Stimulated activated CD8-positive, alpha-beta memory T cell treated with anti-CD3 and anti-CD28 coated beads, Interleukin-7, amount 100 ng/mL, for 48 hours (primary cell): Measurements from ENCODE around the gene SCAPER.
"Not testable (repeated sequence)": the region's sequence is repeated elsewhere in the genome, so short reads cannot be mapped to it uniquely, and the experiment has no call there.

ENCODE experiments used
- DNase-seq, 2 donors: peaks; one replicate each; pipeline ENCODE4 v3.0.0-alpha.2; 2020; ENCODE audit warnings: low read depth in 1 of 2; ENCODE audit errors: extremely low read depth in 1 of 2

Gene SCAPER

GRCh38 chr15:76863693-76864092 lies 41.4 kb downstream of the SCAPER start:
- no peak for DNase-seq

- DNase-seq = no peak
Measured at GRCh38 chr15:76863123-76863522, 42.0 kb downstream of the SCAPER start.

GRCh38 chr15:76861815-76862397 lies 43.2 kb downstream of the SCAPER start:
- DNase-seq = no peak

DNA sequence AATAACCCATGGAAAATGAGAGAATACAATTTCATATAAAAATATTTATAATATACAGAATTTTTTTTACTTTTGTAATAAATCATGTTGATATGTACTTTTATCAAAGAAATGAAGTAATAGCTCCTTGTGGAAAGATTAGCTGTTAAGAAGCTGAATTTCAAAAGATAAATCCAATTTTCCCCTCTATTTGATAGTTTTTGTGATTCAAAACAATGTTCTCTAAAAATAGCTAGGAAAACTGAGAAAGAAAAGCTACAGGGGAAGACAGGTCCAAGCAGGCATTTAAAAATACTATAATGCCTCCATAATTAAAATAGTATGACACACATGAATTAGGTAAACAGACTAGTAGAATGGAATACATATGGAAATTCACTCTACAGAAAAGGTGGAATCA lies 44.9 kb downstream of the SCAPER start:
- DNase-seq = no peak

- DNase-seq = not testable (repeated sequence)
Measured at GRCh38 chr15:76850367-76850766, 54.8 kb downstream of the SCAPER start.

DNA sequence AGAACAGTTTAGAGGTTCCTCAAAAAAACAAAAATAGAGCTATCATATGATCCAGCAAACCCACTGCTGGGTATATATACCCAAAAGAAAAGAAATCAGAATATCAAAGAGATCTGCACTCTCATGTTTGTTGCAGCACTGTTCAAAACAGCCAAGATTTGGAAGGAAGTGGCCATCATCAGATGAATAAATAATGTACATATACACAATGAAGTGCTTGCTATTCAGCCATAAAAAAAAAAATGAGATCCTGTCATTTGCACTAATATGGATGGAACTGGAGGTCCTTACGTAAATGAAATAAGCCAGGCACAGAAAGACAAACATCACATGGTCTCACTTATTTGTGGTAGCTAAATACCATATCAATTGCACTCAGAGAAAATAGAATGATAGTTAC lies 58.4 kb downstream of the SCAPER start:
- no peak for DNase-seq

DNA sequence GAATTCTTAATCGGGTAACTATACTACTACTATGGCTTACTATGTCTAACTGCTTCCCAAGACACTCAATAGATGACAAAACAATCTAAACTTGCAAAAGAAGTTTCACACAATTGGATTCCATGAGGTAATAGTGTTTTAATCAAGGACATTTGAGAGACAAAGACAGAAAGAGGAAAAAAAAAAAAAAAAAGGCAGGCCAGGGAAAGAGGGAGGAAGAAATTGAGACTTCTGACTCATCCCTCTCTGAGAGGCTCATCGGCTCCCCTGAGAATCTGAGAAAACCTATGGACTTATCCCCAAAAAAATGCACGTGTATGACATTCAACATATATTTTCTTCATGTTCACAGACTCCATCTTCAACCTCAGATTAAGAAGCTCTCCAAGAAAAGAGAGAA lies 61.0 kb downstream of the SCAPER start:
- no peak for DNase-seq

DNA sequence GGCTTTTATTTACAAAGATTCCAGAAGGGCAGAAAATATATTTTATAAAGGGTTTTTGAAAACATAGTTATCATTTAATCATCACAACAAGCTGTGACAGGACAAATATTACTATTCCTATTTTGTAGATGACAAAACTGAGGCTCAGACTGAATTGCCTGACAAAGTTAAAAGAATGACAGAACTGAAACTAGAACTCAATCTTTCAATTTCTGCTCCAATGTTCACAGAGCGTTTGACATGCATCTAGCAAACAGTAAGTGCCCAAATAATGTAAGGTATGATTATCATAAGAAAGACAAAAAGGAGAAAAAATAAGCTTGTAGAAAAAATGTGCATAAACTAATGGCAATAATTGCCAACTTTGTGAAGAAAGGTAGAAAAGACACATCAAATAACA lies 61.9 kb downstream of the SCAPER start:
- DNase-seq = no peak

DNA sequence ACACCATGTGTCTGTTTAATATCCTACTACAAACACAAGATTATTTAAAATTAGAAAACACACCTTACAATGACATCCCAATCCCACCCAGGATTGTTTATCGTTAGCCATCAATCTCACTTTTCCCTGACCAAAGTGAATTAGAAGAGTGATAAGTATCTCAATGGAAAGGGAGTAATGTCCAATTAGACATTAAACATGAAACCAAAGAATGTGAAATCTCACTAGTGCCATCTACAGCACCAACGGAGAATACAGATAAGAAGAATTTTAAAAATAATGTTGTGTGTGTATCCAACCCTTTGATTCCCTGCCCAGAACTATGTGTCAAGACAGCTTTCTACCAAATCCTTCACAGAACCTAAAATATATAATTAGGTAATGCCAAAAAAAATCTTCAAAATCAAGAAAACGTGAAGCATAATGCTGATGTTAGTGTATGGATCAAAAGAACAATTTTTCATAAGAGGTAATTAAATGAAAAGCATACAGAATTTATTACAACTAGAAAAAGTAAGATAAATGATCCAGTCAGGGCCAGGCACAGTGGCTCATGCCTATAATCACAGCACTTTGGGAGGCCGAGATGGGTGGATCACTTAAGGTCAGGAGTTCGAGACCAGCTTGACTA lies 64.2 kb downstream of the SCAPER start:
- DNase-seq = no peak

- DNase-seq = no peak
Measured at GRCh38 chr15:76839173-76839572, 66.0 kb downstream of the SCAPER start.

- DNase-seq = no peak
Measured at GRCh38 chr15:76837474-76837873, 67.7 kb downstream of the SCAPER start.

GRCh38 chr15:76829939-76830338 lies 75.2 kb downstream of the SCAPER start:
- DNase-seq = no peak

GRCh38 chr15:76823890-76824289 lies 81.2 kb downstream of the SCAPER start:
- DNase-seq = no peak

- DNase-seq = no peak
Measured at GRCh38 chr15:76823303-76823702, 81.8 kb downstream of the SCAPER start.

GRCh38 chr15:76818926-76819325 lies 86.2 kb downstream of the SCAPER start:
- DNase-seq = not testable (repeated sequence)

DNA sequence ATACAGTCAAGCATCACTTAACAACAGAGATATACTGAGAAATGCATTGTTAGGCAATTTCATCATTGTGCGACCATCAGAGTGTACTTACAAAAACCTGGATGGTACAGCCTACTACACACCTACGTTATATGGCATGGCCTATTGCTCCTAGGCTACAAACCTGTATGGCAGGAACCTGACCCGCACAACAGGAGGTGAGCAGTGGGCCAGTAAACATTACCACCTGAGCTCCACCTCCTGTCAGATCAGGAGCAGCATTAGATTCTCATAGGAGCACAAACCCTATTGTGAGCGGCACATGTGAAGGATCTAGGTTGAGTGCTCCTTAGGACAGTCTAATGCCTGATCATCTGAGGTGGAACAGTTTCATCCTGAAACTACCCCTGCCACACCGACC lies 89.7 kb downstream of the SCAPER start:
- no peak for DNase-seq

GRCh38 chr15:76812381-76812780 lies 92.8 kb downstream of the SCAPER start:
- no peak for DNase-seq

DNA sequence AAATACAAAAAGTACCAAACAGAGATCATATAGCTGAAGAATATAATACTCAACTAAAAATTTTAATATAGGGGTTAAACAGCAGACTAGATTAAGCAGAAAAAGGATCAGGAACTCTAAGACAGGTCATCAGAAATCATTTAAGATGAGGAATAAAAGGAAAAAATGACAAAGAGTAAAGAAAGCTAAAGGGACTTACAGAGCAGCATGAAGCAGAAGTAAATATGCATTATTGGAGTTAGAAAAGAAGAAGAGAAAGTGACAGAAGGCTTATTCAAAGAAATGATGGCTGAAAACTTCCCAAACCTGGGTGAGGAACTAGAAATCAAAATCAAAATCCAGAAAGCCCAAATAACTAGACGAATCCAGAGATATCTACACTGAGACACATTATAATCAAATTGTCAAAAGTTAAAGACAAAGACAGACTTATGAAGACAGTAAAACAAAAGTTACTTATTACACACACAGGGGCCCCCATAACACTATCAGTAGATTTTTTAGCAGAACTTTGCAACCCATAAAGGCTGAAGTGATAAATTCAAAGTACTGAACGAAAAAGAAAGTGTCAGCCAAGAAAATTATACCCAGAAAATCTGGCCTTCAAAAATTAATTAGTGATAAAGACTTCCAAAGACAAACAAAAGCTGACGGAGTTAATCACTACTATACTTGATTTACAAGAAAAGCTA lies 95.6 kb downstream of the SCAPER start:
- DNase-seq = no peak

- DNase-seq = no peak
Measured at GRCh38 chr15:76803049-76803571, 102.0 kb downstream of the SCAPER start.

DNA sequence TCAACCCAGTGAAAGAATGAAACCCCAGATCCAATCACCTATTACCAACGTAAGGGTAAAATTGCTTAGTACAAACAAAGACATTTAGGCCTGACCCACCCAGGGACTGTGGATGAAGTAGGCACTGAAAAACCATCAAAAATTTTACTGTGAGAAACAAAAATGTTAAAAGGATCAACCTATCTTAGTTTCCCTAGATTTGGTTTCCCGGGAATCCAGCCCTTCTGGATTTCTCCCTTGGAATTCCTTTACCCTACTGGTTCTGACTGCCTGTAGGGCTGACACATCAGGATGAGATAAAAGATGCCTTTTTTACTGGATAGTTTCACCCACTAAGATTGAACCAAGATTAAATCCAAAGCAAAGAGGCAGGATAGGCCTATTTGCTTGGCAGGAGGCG lies 102.7 kb downstream of the SCAPER start:
- DNase-seq = no peak

DNA sequence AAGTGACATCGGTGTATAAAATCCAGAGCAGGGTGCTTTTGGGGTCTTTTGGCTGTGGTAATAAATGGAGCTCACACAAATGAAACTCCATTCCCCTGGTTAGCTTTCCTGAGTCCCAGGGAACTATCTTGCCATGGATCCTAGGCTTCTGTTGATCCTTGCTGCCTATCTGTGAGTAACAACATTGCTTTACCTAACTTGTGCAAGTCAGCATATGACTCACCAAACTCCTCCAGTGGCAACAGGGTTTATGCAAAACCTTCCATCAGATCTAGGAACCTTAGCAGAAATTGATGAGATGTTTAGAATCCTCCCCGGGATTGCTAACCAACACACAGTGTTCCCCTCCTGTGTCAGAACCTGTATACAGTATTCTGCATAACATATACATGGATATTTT lies 105.4 kb downstream of the SCAPER start:
- DNase-seq = no peak

DNA sequence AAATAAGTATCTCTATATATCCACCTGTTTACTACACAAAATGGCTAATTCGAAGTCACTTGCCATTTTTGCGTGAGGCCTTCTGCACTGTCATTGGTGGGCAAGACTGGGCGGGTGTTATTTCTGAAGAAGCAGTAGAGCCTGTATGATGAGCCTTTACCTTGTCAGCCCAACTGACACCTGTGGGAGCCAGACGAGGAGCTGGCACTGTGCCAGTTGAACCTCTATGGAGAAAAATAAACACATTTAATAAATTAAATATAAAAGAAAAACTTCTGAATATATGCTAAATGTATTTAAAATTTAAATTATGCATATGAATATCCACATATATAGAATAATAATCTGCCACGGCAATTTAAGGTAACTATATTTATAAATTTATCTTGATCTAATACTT lies 109.9 kb downstream of the SCAPER start:
- DNase-seq = no peak
